Tibial nerve (tissue), 4 donors: ENCODE results near the gene AGXT2. TPM values are rescaled to one million over a fixed set of nuclear protein-coding genes. Genes with fewer than 3 reads are reported as not detected.

ENCODE experiments used
- DNase-seq, 2 donors: peaks; one replicate each; pipeline ENCODE4 v3.0.0-alpha.2; 2019; ENCODE audit warnings: low spot score in 2 of 2
- H3K27ac ChIP-seq, 4 donors: fragments of 200-600 bp; sonication (generic) in 3 of 4; one replicate each; pipeline ENCODE4 v1.5.1; 2017 to 2019; ENCODE audit warnings: mild to moderate bottlenecking in 1 of 4
- H3K27me3 ChIP-seq, 2 donors: fragments of 200-600 bp; sonication (generic) in 1 of 2; one replicate each; pipeline versions ENCODE4 v1.5.1 to v1.6.0; 2017 to 2019
- H3K36me3 ChIP-seq, 3 donors: fragments of 200-600 bp; sonication (generic); one replicate each; pipeline ENCODE4 v1.5.1; 2018 to 2019
- H3K4me1 ChIP-seq, 4 donors: fragments of 200-600 bp; sonication (generic) in 3 of 4; one replicate each; pipeline ENCODE4 v1.5.1; 2017 to 2019
- H3K4me3 ChIP-seq, 4 donors: fragments of 200-600 bp; sonication (generic) in 3 of 4; one replicate each; pipeline ENCODE4 v1.5.1; 2017 to 2019; ENCODE audit warnings: mild to moderate bottlenecking in 1 of 4, moderate library complexity in 1 of 4
- H3K9me3 ChIP-seq, 4 donors: fragments of 200-600 bp; sonication (generic) in 3 of 4; one replicate each; pipeline ENCODE4 v1.5.1; 2017 to 2019
- EP300 ChIP-seq, 2 donors: sonication (generic); formaldehyde crosslinking; IDR thresholded peaks; one replicate each; pipeline ENCODE4 v1.6.1; 2017; ENCODE audit warnings: antibody characterized with exemption in 2 of 2, mild to moderate bottlenecking in 1 of 2
- POLR2A ChIP-seq, 2 donors: fragments of 450-650 bp; IDR thresholded peaks; one replicate each; pipeline ENCODE4 v1.6.1; 2017; ENCODE audit warnings: antibody characterized with exemption in 2 of 2, mild to moderate bottlenecking in 2 of 2, moderate library complexity in 2 of 2
- WGBS, 2 donors: methylation state at CpG; one replicate each; pipeline ENCODE4 v1.1.5; 2018; 5-methylcytosine and 5-hydroxymethylcytosine counted together
- total RNA-seq, 4 donors: library from RNA; depleted of rRNA; stranded (reverse); fragments of >200 nt; gene quantifications; one replicate each; pipeline ENCODE4 v1.1.0, GENCODE V29; 2016
- TF ChIP-seq, protein P1 (sequence below), 5 experiments: fragments of 200-600 bp in 3 of 5; fragments of 450-650 bp in 2 of 5; sonication (generic) in 3 of 5; IDR thresholded peaks; one replicate each; pipeline ENCODE4 v1.5.1; 2016 to 2019; ENCODE audit warnings: antibody characterized with exemption in 5 of 5, mild to moderate bottlenecking in 3 of 5, moderate library complexity in 2 of 5

AGXT2 gene
- total RNA-seq, 4 donors from 2014 or later = not detected

DNA sequence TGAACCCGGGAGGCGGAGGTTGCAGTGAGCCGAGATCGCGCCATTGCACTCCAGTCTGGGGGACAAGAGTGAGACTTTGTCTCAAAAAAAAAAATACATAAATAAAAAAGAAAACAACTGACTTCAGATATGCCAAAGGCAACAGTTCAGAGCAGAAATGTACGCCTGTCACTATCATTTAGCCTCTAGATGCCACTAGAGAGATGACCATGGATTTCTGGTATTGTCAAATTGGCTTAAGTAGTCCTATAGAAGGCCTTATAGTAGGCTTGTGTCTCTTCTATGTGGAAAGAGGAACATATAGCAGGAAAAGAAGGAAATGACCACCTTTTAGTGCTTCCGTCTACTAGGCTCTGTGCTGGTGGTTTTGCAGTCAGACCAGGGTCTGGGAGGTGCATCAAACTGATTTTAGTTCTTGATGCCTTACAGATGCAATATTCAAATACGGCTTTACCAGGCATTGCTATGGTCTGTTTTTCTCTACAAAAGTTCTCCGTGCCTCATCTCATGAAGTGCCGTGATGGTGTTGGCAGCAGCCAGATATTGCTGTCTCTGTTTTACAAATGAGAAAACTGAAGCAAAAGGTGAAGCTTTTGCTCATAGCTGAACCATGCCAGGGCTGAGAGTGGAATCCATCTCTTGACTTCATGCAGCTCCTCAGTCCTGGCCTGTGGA is 17.2 kb downstream of the AGXT2 start:
- H3K27ac ChIP-seq = no peak overlapping the region
- no peaks in the 10 kb centered on the region for H3K4me1 ChIP-seq
- H3K9me3 ChIP-seq = no peaks in the 10 kb centered on the region
- WGBS, 2 donors = 81 to 82% methylated on average over 10 of the region's 10 CpGs
- H3K4me3 ChIP-seq = no peak overlapping the region
- DNase-seq = no peak
- no peaks in the 10 kb centered on the region for H3K36me3 ChIP-seq
- TF ChIP-seq, protein P1, sequence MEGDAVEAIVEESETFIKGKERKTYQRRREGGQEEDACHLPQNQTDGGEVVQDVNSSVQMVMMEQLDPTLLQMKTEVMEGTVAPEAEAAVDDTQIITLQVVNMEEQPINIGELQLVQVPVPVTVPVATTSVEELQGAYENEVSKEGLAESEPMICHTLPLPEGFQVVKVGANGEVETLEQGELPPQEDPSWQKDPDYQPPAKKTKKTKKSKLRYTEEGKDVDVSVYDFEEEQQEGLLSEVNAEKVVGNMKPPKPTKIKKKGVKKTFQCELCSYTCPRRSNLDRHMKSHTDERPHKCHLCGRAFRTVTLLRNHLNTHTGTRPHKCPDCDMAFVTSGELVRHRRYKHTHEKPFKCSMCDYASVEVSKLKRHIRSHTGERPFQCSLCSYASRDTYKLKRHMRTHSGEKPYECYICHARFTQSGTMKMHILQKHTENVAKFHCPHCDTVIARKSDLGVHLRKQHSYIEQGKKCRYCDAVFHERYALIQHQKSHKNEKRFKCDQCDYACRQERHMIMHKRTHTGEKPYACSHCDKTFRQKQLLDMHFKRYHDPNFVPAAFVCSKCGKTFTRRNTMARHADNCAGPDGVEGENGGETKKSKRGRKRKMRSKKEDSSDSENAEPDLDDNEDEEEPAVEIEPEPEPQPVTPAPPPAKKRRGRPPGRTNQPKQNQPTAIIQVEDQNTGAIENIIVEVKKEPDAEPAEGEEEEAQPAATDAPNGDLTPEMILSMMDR (IDR thresholded peaks at IDR 0.05) = no peak
- TF ChIP-seq EP300 (IDR thresholded peaks at IDR 0.05) = no peak
- no peak for TF ChIP-seq POLR2A (IDR thresholded peaks at IDR 0.05)
- no peaks in the 10 kb centered on the region for H3K27me3 ChIP-seq

DNA sequence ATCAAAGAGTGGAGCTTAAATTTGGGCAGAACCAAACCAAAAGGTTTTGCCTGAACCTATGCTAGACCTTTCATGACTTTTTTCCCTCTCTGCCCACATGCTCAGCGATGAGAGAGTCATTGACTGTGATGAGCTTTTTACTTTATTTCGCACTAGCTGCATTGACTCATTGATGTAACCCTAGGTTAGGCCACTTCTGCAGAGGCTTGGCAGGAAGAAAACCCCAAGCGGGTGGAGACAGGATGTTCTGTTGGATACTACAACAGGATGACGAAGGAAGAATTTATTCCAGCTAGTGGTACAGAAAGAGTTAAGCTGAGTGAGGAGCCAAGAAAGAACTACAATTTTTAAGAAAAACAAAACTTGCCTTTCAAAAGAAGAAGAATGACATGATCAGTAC is 18.4 kb downstream of the AGXT2 start:
- 51 to 53% methylated on average over 4 of the region's 4 CpGs for WGBS, 2 donors
- TF ChIP-seq EP300 (IDR thresholded peaks at IDR 0.05) (no peak), POLR2A (IDR thresholded peaks at IDR 0.05) (no peak)
- TF ChIP-seq, protein P1 (IDR thresholded peaks at IDR 0.05) = no peak
- Histone ChIP-seq H3K4me1 (no peaks in the 10 kb centered on the region), H3K27ac (no peak overlapping the region), H3K9me3 (no peaks in the 10 kb centered on the region), H3K27me3 (no peaks in the 10 kb centered on the region), H3K4me3 (no peak overlapping the region), H3K36me3 (no peaks in the 10 kb centered on the region)
- no peak for DNase-seq

DNA sequence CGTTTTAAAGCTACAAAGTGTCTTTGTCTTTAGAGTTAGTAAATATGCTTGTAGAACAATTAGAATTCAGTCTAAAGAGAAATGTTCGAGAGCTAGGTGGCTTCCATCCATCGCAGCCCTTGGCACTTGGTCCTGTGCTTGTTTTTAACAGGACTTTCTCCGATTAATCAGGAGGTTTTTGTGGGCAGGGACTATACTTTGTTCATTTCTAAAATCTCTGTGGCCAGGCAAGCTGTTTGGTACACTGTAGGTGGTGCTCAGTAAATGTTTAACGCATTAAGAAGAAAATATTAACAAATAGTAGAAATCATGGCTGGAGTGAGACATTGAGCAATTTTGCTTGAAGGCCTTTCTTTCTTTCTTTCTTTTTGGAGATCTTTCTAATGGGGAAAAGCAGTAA is 20.8 kb downstream of the AGXT2 start:
- no peaks in the 10 kb centered on the region for H3K27me3 ChIP-seq
- H3K27ac ChIP-seq = no peak overlapping the region
- no peaks in the 10 kb centered on the region for H3K9me3 ChIP-seq
- no peak overlapping the region for H3K4me3 ChIP-seq
- no peaks in the 10 kb centered on the region for H3K36me3 ChIP-seq
- no peak for TF ChIP-seq EP300 (IDR thresholded peaks at IDR 0.05)
- TF ChIP-seq, protein P1 (IDR thresholded peaks at IDR 0.05) = no peak
- no peak for TF ChIP-seq POLR2A (IDR thresholded peaks at IDR 0.05)
- 67 to 71% methylated on average over 5 of the region's 5 CpGs for WGBS, 2 donors
- H3K4me1 ChIP-seq = no peaks in the 10 kb centered on the region
- no peak for DNase-seq

DNA sequence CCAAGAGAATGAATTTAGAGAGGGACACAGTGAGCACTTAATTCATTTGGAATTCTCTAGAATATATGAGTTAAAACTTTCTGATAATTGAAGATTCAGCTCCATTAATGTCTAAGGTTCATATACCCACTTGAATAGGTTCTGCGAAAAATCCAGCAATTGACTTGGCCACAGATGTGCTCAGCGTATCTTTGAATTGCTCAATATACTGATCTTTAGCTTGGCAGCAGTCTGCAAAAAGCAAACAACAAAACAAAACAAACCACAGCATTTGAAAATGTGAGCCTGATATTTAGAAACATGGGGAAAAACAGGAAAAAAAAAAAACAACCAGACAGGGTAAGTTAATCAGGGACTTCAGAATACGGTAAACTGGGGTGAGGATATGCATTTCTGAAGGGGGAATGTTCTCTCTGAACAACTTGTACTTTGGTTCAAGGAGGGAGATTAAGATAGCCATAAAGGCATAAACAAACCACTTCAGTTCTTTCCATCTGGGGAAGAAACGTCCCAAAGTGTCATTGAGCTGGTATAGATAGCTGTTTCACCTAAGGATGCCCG is 21.4 kb downstream of the AGXT2 start:
- Histone ChIP-seq H3K4me3 (no peak overlapping the region), H3K36me3 (no peaks in the 10 kb centered on the region), H3K9me3 (no peaks in the 10 kb centered on the region), H3K27me3 (no peaks in the 10 kb centered on the region), H3K4me1 (no peaks in the 10 kb centered on the region), H3K27ac (no peak overlapping the region)
- 61 to 67% methylated on average over 5 of the region's 5 CpGs for WGBS, 2 donors
- TF ChIP-seq, protein P1 (IDR thresholded peaks at IDR 0.05) = no peak
- TF ChIP-seq EP300 (IDR thresholded peaks at IDR 0.05) (no peak), POLR2A (IDR thresholded peaks at IDR 0.05) (no peak)
- DNase-seq = no peak

DNA sequence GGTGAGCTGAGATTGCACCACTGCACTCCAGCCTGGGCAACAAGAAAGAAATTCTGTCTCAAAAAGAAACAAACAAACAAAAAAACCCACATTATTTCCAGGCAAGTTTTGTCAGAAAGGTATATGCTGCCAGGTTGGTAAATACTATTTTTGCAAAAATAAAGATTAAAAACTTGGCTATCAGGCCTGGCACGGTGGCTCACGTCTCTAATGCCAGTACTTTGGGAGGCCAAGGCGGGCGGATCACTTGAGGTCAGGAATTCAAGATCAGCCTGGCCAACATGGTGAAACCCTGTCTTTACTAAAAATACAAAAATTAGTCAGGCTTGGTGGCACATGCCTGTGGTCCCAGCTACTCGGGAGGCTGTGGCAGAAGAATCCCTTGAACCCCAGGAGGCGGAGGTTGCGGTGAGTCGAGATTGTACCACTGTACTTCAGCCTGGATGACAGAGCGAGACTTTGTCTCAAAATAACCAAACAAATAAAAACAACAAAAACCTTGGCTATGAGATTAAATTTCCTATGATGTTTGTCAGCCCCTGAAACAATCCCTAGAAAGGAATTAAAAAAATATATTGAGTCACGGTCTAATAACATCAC is 22.7 kb downstream of the AGXT2 start:
- no peaks in the 10 kb centered on the region for H3K27me3 ChIP-seq
- no peak overlapping the region for H3K27ac ChIP-seq
- DNase-seq = no peak
- no peaks in the 10 kb centered on the region for H3K9me3 ChIP-seq
- no peak overlapping the region for H3K4me3 ChIP-seq
- 88 to 93% methylated on average over 10 of the region's 10 CpGs for WGBS, 2 donors
- TF ChIP-seq, protein P1 (IDR thresholded peaks at IDR 0.05) = no peak
- no peak for TF ChIP-seq POLR2A (IDR thresholded peaks at IDR 0.05)
- TF ChIP-seq EP300 (IDR thresholded peaks at IDR 0.05) = no peak
- H3K4me1 ChIP-seq = no peaks in the 10 kb centered on the region
- no peaks in the 10 kb centered on the region for H3K36me3 ChIP-seq
